ENCODE data around the gene CPD. TPM values are rescaled to one million over a fixed set of nuclear protein-coding genes. Genes with fewer than 3 reads are reported as not detected.
A peak's percentile ranks its signal among the peaks of the same experiment; 100 is the strongest.

Gene CPD
- total and polyA plus RNA-seq, 2 of the 13 experiments (the other 11 are each of a cell fraction or from before 2014, with no cell fraction given) = 46.1 to 72.3 TPM

GRCh38 chr17:30378825-30379302, at the start of gene CPD (continued):
- TF ChIP-seq, protein P1, sequence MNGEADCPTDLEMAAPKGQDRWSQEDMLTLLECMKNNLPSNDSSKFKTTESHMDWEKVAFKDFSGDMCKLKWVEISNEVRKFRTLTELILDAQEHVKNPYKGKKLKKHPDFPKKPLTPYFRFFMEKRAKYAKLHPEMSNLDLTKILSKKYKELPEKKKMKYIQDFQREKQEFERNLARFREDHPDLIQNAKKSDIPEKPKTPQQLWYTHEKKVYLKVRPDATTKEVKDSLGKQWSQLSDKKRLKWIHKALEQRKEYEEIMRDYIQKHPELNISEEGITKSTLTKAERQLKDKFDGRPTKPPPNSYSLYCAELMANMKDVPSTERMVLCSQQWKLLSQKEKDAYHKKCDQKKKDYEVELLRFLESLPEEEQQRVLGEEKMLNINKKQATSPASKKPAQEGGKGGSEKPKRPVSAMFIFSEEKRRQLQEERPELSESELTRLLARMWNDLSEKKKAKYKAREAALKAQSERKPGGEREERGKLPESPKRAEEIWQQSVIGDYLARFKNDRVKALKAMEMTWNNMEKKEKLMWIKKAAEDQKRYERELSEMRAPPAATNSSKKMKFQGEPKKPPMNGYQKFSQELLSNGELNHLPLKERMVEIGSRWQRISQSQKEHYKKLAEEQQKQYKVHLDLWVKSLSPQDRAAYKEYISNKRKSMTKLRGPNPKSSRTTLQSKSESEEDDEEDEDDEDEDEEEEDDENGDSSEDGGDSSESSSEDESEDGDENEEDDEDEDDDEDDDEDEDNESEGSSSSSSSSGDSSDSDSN (CRISPR knock-in tag; IDR thresholded peaks at IDR 0.05) = peak; percentile 82
- TF ChIP-seq GATAD1 (CRISPR knock-in tag; IDR thresholded peaks at IDR 0.05) (no peak), DNMT1 (CRISPR knock-in tag; IDR thresholded peaks at IDR 0.05) (no peak), ZNF792 (CRISPR knock-in tag; IDR thresholded peaks at IDR 0.05) (no peak), HOXA5 (CRISPR knock-in tag; IDR thresholded peaks at IDR 0.05) (peak; percentile 90), FLYWCH1 (CRISPR knock-in tag; IDR thresholded peaks at IDR 0.05) (no peak), TOPORS (CRISPR knock-in tag; IDR thresholded peaks at IDR 0.05) (no peak), AHDC1 (CRISPR knock-in tag; IDR thresholded peaks at IDR 0.05; ENCODE audit: borderline replicate concordance) (no peak), ZNF564 (CRISPR knock-in tag; IDR thresholded peaks at IDR 0.05) (no peak), ZNF33A (CRISPR knock-in tag; IDR thresholded peaks at IDR 0.05; ENCODE audit: borderline replicate concordance) (no peak), CHCHD3 (CRISPR knock-in tag; IDR thresholded peaks at IDR 0.05) (no peak), U2AF1 (optimal IDR thresholded peaks at IDR 0.05; ENCODE audit: low read depth, low read length) (no peak), MIER3 (CRISPR knock-in tag; IDR thresholded peaks at IDR 0.05; ENCODE audit: borderline replicate concordance) (no peak), NFKB2 (CRISPR knock-in tag; IDR thresholded peaks at IDR 0.05; ENCODE audit: borderline replicate concordance) (no peak; the same call in 1 of the 2 replicates), ZNF678 (CRISPR knock-in tag; IDR thresholded peaks at IDR 0.05) (no peak), NCOA2 (CRISPR knock-in tag; IDR thresholded peaks at IDR 0.05) (peak; percentile 26; the same call in 1 of the 2 replicates), FOXK2 (IDR thresholded peaks at IDR 0.05) (no peak), HOMEZ (CRISPR knock-in tag; IDR thresholded peaks at IDR 0.05; ENCODE audit: low read depth) (0 out of 2 replicates have a peak, but pooled peaks have one; percentile 43), PHB2 (IDR thresholded peaks at IDR 0.05; ENCODE audit: partially characterized antibody) (no peak), MBNL3 (CRISPR knock-in tag; conservative IDR thresholded peaks at IDR 0.05) (no peak), HDAC1 (CRISPR knock-in tag; IDR thresholded peaks at IDR 0.05) (peak; percentile 33; the same call in 1 of the 2 replicates)
- TF ChIP-seq, protein P2, sequence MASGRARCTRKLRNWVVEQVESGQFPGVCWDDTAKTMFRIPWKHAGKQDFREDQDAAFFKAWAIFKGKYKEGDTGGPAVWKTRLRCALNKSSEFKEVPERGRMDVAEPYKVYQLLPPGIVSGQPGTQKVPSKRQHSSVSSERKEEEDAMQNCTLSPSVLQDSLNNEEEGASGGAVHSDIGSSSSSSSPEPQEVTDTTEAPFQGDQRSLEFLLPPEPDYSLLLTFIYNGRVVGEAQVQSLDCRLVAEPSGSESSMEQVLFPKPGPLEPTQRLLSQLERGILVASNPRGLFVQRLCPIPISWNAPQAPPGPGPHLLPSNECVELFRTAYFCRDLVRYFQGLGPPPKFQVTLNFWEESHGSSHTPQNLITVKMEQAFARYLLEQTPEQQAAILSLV (CRISPR knock-in tag; IDR thresholded peaks at IDR 0.05; ENCODE audit: borderline replicate concordance) = 0 out of 2 replicates have a peak, but pooled peaks have one; percentile 45
